GM12878 (cell line): ENCODE measurements around the gene SHMT2. TPM values are rescaled to one million over a fixed set of nuclear protein-coding genes. Genes with fewer than 3 reads are reported as not detected.
A peak's percentile ranks its signal among the peaks of the same experiment; 100 is the strongest.

Experiments used
- BCLAF1 ChIP-seq: fragments of 450-650 bp; IDR thresholded peaks from 2 replicates; pipeline ENCODE4 v1.6.1; 2017; ENCODE audit warnings: antibody characterized with exemption, mild to moderate bottlenecking, moderate library complexity
- CREB1 ChIP-seq: IDR thresholded peaks from 2 replicates; pipeline ENCODE4 v1.6.1; 2012; ENCODE audit warnings: low read depth, mild to moderate bottlenecking, inconsistent platforms
- CREM ChIP-seq: IDR thresholded peaks from 2 replicates; pipeline ENCODE4 v1.6.1; 2014; ENCODE audit warnings: antibody characterized with exemption, low read depth
- CTCF ChIP-seq, 3 experiments: IDR thresholded peaks in 2 of 3; conservative IDR thresholded peaks in 1 of 3; 2 replicates each; pipeline ENCODE4 v1.5.1; 2011; ENCODE audit warnings: low read depth in 3 of 3, low read length in 3 of 3, mild to moderate bottlenecking in 3 of 3, control low read depth in 2 of 3, moderate library complexity in 2 of 3, inconsistent platforms in 1 of 3, mixed read lengths in 1 of 3; ENCODE audit not compliant: control insufficient read depth in 2 of 3, insufficient read depth in 1 of 3; ENCODE audit errors: extremely low read depth in 1 of 3
- EGR1 ChIP-seq, 2 experiments: IDR thresholded peaks; 1 replicate in 1 of 2; 2 replicates in 1 of 2; pipeline ENCODE4 v1.6.1; 2011 to 2012; ENCODE audit warnings: low read depth in 2 of 2, low read length in 2 of 2, borderline replicate concordance in 1 of 2, mild to moderate bottlenecking in 1 of 2, moderate library complexity in 1 of 2
- ESRRA ChIP-seq: IDR thresholded peaks from 2 replicates; pipeline ENCODE4 v1.6.1; 2012; ENCODE audit warnings: mild to moderate bottlenecking, low read length, improper control_type of control experiment
- IKZF1 ChIP-seq: fragments of 450-650 bp; conservative IDR thresholded peaks from 2 replicates; pipeline ENCODE4 v1.6.1; 2017; ENCODE audit warnings: antibody characterized with exemption, mild to moderate bottlenecking
- IRF5 ChIP-seq: fragments of 450-650 bp; IDR thresholded peaks from 2 replicates; pipeline ENCODE4 v1.6.1; 2017; ENCODE audit warnings: borderline replicate concordance
- MXI1 ChIP-seq: fragments of 150-350 bp; IDR thresholded peaks from 2 replicates; pipeline ENCODE4 v1.6.1; 2011; ENCODE audit warnings: low read depth, mild to moderate bottlenecking, inconsistent platforms, low read length, improper control_type of control experiment
- NR2C2 ChIP-seq: IDR thresholded peaks from 2 replicates; pipeline ENCODE4 v1.6.1; 2011; ENCODE audit warnings: borderline replicate concordance, low read depth; ENCODE audit not compliant: control insufficient read depth, insufficient read length
- PAX5 ChIP-seq: IDR thresholded peaks from 2 replicates; pipeline ENCODE4 v1.6.1; 2011; ENCODE audit warnings: low read depth, low read length, borderline replicate concordance
- PBX3 ChIP-seq: IDR thresholded peaks from 2 replicates; pipeline ENCODE4 v1.6.1; 2011; ENCODE audit warnings: mild to moderate bottlenecking, low read depth, low read length, moderate library complexity; ENCODE audit not compliant: insufficient replicate concordance
- PML ChIP-seq: IDR thresholded peaks from 2 replicates; pipeline ENCODE4 v1.6.1; 2012; ENCODE audit warnings: low read length, inconsistent platforms
- POLR2A ChIP-seq: IDR thresholded peaks from 2 replicates; pipeline ENCODE4 v1.6.1; 2011; ENCODE audit warnings: low read depth, mild to moderate bottlenecking, low read length
- POLR2AphosphoS5 ChIP-seq: IDR thresholded peaks from 2 replicates; pipeline ENCODE4 v1.6.1; 2011; ENCODE audit warnings: mild to moderate bottlenecking, low read length, inconsistent platforms
- RELA ChIP-seq: fragments of 450-650 bp; IDR thresholded peaks from 2 replicates; pipeline ENCODE4 v1.8.0; 2014; ENCODE audit warnings: borderline replicate concordance; ENCODE audit not compliant: partially characterized antibody
- RFX5 ChIP-seq: IDR thresholded peaks from 2 replicates; pipeline ENCODE4 v1.6.1; 2011; ENCODE audit warnings: low read depth, low read length, improper control_type of control experiment
- SIN3A ChIP-seq: IDR thresholded peaks from 2 replicates; pipeline ENCODE4 v1.6.1; 2012; ENCODE audit warnings: low read depth, low read length, improper control_type of control experiment
- SMAD5 ChIP-seq: IDR thresholded peaks from 2 replicates; pipeline ENCODE4 v1.6.1; 2016; ENCODE audit warnings: antibody characterized with exemption, low read depth
- TCF12 ChIP-seq: IDR thresholded peaks from 2 replicates; pipeline ENCODE4 v1.6.1; 2011; ENCODE audit warnings: low read depth, mild to moderate bottlenecking, low read length
- USF2 ChIP-seq: IDR thresholded peaks from 2 replicates; pipeline ENCODE4 v1.6.1; 2011; ENCODE audit warnings: low read depth, low read length, improper control_type of control experiment, borderline replicate concordance
- ZBED1 ChIP-seq: IDR thresholded peaks from 2 replicates; pipeline ENCODE4 v1.6.1; 2016; ENCODE audit warnings: borderline replicate concordance
- ZNF24 ChIP-seq: fragments of 450-650 bp; IDR thresholded peaks from 2 replicates; pipeline ENCODE4 v1.6.1; 2017; ENCODE audit warnings: antibody characterized with exemption, mild to moderate bottlenecking
- polyA plus RNA-seq, 11 experiments: library from polyadenylated mRNA; depleted of rRNA in 4 of 11; unstranded in 6 of 11; stranded (reverse) in 5 of 11; fragments of >200 nt; fragmentation: Nextera tagmentation in 4 of 11; fragmentation: Illumina TruSeq in 1 of 11; extraction: Ambion mirVana in 4 of 11; extraction: Trizol in 1 of 11; gene quantifications; 1 replicate in 1 of 11; 2 replicates in 10 of 11; pipeline versions ENCODE4 v1.2.1 to v1.2.3, GENCODE V29; 2011 to 2016; ENCODE audit warnings: inconsistent platforms in 2 of 11, missing spikeins in 2 of 11, low read depth in 1 of 11
- total RNA-seq, 4 experiments: library from RNA; depleted of rRNA in 3 of 4; stranded (reverse); fragments of >200 nt in 3 of 4; fragmentation: Illumina TruSeq in 1 of 4; extraction: Trizol in 1 of 4; gene quantifications; 2 replicates each; pipeline versions ENCODE4 v1.2.1 to v1.2.3, GENCODE V29; 2013 to 2021

SHMT2 gene
- total and polyA plus RNA-seq, 10 of the 15 experiments (the other 5 are each of a cell fraction or from before 2014, with no cell fraction given), result 57.0 to 292 (median 186) TPM

- TF ChIP-seq IKZF1 (peak; percentile 71), NR2C2 (no peak), CREM (0 out of 2 replicates have a peak, but pooled peaks have one; percentile 30), PAX5 (peak; percentile 31; the same call in 1 of the 2 replicates), POLR2AphosphoS5 (no peak), ZBED1 (no peak), ZNF24 (0 out of 2 replicates have a peak, but pooled peaks have one; percentile 39), CREB1 (peak; percentile 63; the same call in 1 of the 2 replicates), EGR1 (IDR thresholded peaks at IDR 0.05; ENCODE audit: borderline replicate concordance in 1 of 2, low read depth in 2 of 2, low read length in 2 of 2) (no peak), POLR2A (peak; percentile 66; the same call in 1 of the 2 replicates), RELA (peak; percentile 57), RFX5 (peak; percentile 63; the same call in 1 of the 2 replicates), PBX3 (peak; percentile 48), PML (no peak), USF2 (no peak), ESRRA (no peak), MXI1 (peak; percentile 55; the same call in 1 of the 2 replicates), SMAD5 (no peak), IRF5 (no peak), TCF12 (no peak), BCLAF1 (no peak), SIN3A (no peak), CTCF (IDR thresholded peaks at IDR 0.05 in 2 of 3, conservative IDR thresholded peaks at IDR 0.05 in 1 of 3; ENCODE audit: control insufficient read depth in 2 of 3, extremely low read depth in 1 of 3, insufficient read depth in 1 of 3, low read depth in 3 of 3, low read length in 3 of 3) (peak; percentile 100; a peak in 5 of 6 replicates)
These were observed 9.5 kb downstream of the SHMT2 start (continued) for GRCh38 chr12:57238854-57239554.
